Peyer's patch (tissue), 4 donors: ENCODE data around the gene PEF1. TPM values are rescaled to one million over a fixed set of nuclear protein-coding genes. Genes with fewer than 3 reads are reported as not detected.
A peak's percentile ranks its signal among the peaks of the same experiment; 100 is the strongest.

Experiments used
- DNase-seq, 3 donors: peaks; one replicate each; pipeline ENCODE4 v3.0.0-alpha.2; 2017 to 2019
- H3K27ac ChIP-seq, 4 donors: fragments of 200-600 bp; sonication (generic); one replicate each; pipeline ENCODE4 v1.5.1; 2016 to 2019
- H3K27me3 ChIP-seq, 2 donors: fragments of 200-600 bp; sonication (generic); one replicate each; pipeline ENCODE4 v1.5.1; 2019
- H3K36me3 ChIP-seq, 3 donors: fragments of 200-600 bp; sonication (generic); one replicate each; pipeline ENCODE4 v1.5.1; 2016 to 2019
- H3K4me1 ChIP-seq, 4 donors: fragments of 200-600 bp; sonication (generic); one replicate each; pipeline ENCODE4 v1.5.1; 2016 to 2019
- H3K4me3 ChIP-seq, 4 donors: fragments of 200-600 bp; sonication (generic); 1 replicate in 3 of 4; 2 replicates in 1 of 4; pipeline ENCODE4 v1.5.1; 2016 to 2019; ENCODE audit warnings: mild to moderate bottlenecking in 1 of 4
- H3K9me3 ChIP-seq, 4 donors: fragments of 200-600 bp; sonication (generic); one replicate each; pipeline ENCODE4 v1.5.1; 2016 to 2019; ENCODE audit warnings: mild to moderate bottlenecking in 1 of 4
- POLR2A ChIP-seq, 2 donors: fragments of 450-650 bp; IDR thresholded peaks; one replicate each; pipeline ENCODE4 v1.5.1; 2017; ENCODE audit warnings: antibody characterized with exemption in 2 of 2, mild to moderate bottlenecking in 2 of 2, moderate library complexity in 2 of 2
- total RNA-seq, 4 donors: library from RNA; depleted of rRNA; stranded (reverse); fragments of >200 nt; gene quantifications; one replicate each; pipeline ENCODE4 v1.1.0, GENCODE V29; 2016
- TF ChIP-seq, protein P1 (sequence below), 6 experiments: fragments of 450-650 bp in 4 of 6; fragments of 200-600 bp in 2 of 6; sonication (generic) in 1 of 6; IDR thresholded peaks; one replicate each; pipeline ENCODE4 v1.5.1; 2017 to 2019; ENCODE audit warnings: antibody characterized with exemption in 6 of 6, mild to moderate bottlenecking in 3 of 6, moderate library complexity in 1 of 6

PEF1 gene
- total RNA-seq, 4 donors from 2014 or later: 49.5 to 116 (median 59.8) TPM

DNA sequence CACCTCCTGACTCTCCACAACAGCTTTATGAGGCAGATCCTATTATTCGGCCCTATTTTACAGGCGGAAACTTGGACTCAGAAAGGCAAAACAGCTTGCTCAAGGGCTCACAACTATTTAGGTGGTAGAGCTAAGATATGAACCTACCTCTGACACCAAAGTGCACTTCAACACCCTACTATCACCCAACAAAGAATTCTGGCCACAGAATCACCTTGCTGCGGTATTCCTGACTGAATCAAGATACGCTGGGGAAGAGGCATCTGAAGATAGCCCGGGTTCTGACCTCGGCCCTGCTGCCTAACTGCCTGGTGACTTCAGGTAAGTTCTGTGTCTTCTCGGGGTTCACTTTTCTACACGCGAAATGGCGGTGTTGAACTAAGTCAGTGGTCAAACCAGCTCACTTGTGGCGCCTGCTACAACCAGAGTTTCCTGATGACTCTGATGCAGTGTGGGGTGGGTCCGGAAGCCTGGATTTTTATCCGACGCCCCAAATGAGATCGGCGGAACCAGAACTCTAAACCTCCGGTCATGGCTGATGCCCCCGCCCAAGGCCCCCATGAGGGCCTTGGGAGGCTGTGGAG is 608 bp downstream of the PEF1 start:
- no peaks in the 10 kb centered on the region for H3K9me3 ChIP-seq
- H3K4me3 ChIP-seq: peak overlapping the region; percentile 69 to 87 (median 82)
- H3K27me3 ChIP-seq: no peaks in the 10 kb centered on the region
- no peaks in the 10 kb centered on the region for H3K36me3 ChIP-seq
- peak overlapping the region; percentile 91 to 97 (median 96) for H3K27ac ChIP-seq
- TF ChIP-seq, protein P1, sequence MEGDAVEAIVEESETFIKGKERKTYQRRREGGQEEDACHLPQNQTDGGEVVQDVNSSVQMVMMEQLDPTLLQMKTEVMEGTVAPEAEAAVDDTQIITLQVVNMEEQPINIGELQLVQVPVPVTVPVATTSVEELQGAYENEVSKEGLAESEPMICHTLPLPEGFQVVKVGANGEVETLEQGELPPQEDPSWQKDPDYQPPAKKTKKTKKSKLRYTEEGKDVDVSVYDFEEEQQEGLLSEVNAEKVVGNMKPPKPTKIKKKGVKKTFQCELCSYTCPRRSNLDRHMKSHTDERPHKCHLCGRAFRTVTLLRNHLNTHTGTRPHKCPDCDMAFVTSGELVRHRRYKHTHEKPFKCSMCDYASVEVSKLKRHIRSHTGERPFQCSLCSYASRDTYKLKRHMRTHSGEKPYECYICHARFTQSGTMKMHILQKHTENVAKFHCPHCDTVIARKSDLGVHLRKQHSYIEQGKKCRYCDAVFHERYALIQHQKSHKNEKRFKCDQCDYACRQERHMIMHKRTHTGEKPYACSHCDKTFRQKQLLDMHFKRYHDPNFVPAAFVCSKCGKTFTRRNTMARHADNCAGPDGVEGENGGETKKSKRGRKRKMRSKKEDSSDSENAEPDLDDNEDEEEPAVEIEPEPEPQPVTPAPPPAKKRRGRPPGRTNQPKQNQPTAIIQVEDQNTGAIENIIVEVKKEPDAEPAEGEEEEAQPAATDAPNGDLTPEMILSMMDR (IDR thresholded peaks at IDR 0.05): no peak
- TF ChIP-seq POLR2A (IDR thresholded peaks at IDR 0.05): no peak
- DNase-seq: no peak
- peaks cover 0 to 36% (median 8%) of the 10 kb centered on the region in 4 donors for H3K4me1 ChIP-seq

DNA sequence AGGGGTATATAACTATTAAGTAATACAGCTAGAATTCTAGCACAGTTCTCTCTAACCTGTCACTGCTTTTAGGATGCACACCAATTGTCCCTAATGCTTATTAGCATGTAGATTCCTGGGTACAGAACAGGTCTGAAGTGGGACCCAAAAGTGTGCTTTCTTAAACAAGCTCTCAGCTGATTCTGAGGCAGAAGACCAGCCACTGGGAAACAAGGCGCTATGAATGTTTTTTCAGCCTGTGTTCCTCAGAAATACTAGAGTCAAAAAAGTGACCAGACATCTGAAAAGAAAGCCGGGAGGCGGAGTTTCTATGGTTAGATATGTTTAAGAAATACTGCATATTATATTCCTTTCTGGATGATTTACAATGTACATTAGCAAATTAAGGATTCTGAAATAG is 1.8 kb downstream of the PEF1 start:
- Histone ChIP-seq H3K4me3 (no peak overlapping the region), H3K9me3 (no peaks in the 10 kb centered on the region), H3K36me3 (no peaks in the 10 kb centered on the region), H3K27me3 (no peaks in the 10 kb centered on the region), H3K4me1 (peaks cover 0 to 47% (median 14%) of the 10 kb centered on the region in 4 donors), H3K27ac (no peak overlapping the region)
- TF ChIP-seq, protein P1 (IDR thresholded peaks at IDR 0.05): no peak
- no peak for TF ChIP-seq POLR2A (IDR thresholded peaks at IDR 0.05)
- no peak for DNase-seq

DNA sequence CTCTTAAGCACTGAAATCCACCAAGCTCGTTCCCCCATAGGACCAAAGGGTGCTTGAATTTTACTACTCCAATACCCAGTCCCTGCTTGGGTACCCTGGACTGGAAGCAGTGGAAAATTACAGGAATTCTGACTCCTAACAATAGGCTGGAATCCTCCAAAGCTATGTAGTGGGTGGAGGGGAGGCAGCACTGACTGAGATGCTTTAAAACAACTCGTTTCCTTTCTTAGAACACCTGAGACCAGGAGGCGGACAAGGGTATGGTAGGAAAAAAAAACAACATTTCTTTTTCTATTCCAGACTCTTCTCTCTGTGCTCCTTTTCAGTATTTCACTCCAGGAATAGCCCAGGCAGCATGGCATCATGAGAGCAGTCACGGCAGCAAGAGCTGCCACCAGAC is 2.3 kb downstream of the PEF1 start:
- no peak overlapping the region for H3K4me3 ChIP-seq
- no peaks in the 10 kb centered on the region for H3K27me3 ChIP-seq
- TF ChIP-seq, protein P1 (IDR thresholded peaks at IDR 0.05): no peak
- H3K36me3 ChIP-seq: no peaks in the 10 kb centered on the region
- H3K9me3 ChIP-seq: no peaks in the 10 kb centered on the region
- DNase-seq: no peak
- H3K27ac ChIP-seq: no peak overlapping the region
- H3K4me1 ChIP-seq: peaks cover 0 to 51% (median 14%) of the 10 kb centered on the region in 4 donors

DNA sequence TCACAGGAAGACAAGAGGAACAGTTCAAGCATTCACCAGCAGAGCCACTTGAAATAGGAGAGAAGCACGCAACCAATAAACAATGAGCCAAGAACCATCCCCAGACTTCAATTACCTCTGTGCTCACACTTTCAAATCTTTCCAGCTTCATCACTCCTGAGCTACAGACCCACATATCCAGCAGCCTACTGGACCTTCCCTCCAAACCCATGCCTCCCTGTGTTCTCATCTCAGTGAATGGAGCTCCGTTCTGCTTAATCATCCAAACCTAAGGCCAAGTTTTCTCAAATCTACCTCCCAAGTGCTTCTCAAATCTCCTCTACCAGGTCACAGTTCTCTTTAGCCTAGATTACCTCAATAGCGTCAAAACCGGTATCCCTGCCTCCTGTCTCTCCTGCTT is 3.7 kb downstream of the PEF1 start:
- Histone ChIP-seq H3K4me3 (no peak overlapping the region), H3K9me3 (no peaks in the 10 kb centered on the region), H3K36me3 (no peaks in the 10 kb centered on the region), H3K4me1 (peaks cover 0 to 62% (median 14%) of the 10 kb centered on the region in 4 donors), H3K27me3 (no peaks in the 10 kb centered on the region), H3K27ac (no peak overlapping the region)
- DNase-seq: no peak
- TF ChIP-seq POLR2A (IDR thresholded peaks at IDR 0.05): no peak
- TF ChIP-seq, protein P1 (IDR thresholded peaks at IDR 0.05): no peak

DNA sequence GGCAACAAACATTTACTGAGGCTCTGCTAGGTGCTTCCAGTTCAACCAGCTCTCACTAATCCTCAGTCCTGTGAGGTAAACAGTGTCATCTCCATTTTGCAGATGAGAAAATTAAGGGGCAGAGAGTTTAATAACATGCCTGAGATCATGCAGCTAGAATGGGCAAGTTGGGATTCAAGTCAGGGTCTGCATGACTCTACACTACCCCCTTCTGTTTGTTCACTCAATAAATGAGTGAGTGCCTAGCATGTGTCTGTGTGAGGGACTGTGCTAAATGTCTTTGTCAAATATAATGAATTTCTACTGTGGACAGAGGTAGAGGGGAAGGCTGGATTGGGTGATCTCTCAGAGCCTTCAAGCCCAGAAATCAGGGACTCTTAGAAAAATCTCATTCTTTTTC is 4.5 kb downstream of the PEF1 start:
- Histone ChIP-seq H3K4me3 (no peak overlapping the region), H3K27ac (no peak overlapping the region), H3K4me1 (peaks cover 0 to 65% (median 14%) of the 10 kb centered on the region in 4 donors), H3K9me3 (no peaks in the 10 kb centered on the region), H3K27me3 (no peaks in the 10 kb centered on the region), H3K36me3 (peaks cover 0 to 1% (median 0%) of the 10 kb centered on the region in 3 donors)
- no peak for DNase-seq
- no peak for TF ChIP-seq POLR2A (IDR thresholded peaks at IDR 0.05)
- TF ChIP-seq, protein P1 (IDR thresholded peaks at IDR 0.05): no peak
